ENCODE results near the gene SYNDIG1L.
"Not testable (repeated sequence)": the region's sequence is repeated elsewhere in the genome, so short reads cannot be mapped to it uniquely, and the experiment has no call there.

SYNDIG1L gene

DNA sequence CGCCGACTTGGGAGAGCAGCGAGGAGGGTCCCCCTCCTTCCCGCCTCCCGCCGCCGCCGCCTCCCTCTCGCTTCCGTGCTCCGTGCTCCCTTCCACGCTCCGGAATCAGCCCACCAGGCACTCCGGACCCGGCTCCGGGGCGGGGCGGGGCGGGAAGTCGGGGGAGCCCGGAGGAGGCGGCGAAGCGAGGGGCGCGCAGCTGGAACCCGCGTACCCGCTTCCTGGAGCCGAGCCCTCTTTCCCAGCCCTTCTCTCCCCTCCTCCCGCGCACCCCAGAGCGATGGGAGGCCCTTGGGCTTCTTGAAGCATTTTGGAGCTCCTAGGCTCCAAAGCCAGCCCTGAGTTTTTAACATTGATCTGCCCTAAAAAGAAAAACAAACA is at the start of gene SYNDIG1L:
Gene SYNDIG1L (minus strand): TSS at position 9 of the 381 bp plus-strand sequence. CDS start 16,466 bp downstream, outside the sequence.
- DNase-seq (ENCODE audit: low read depth) = no peak

DNA sequence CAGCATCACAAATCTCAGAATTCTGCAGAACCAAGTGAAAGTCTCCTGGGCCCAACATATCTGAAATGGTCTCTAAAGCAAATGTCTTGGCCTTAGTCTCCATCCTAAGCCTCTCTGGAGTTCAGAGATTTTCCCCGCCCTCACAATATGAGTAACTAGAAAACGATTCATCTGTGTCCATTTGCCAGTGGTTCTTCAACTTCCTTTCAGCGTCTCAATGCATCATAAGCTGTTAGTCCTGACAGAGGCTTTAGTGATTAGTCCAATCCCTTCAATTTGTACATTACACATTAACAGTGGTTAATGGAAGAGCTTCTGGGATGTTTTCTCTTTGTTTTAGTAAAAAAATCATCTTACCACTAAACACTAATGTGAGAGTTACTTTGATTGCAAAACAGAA is 49.7 kb upstream of the SYNDIG1L start:
- no peak for DNase-seq (ENCODE audit: low read depth)

DNA sequence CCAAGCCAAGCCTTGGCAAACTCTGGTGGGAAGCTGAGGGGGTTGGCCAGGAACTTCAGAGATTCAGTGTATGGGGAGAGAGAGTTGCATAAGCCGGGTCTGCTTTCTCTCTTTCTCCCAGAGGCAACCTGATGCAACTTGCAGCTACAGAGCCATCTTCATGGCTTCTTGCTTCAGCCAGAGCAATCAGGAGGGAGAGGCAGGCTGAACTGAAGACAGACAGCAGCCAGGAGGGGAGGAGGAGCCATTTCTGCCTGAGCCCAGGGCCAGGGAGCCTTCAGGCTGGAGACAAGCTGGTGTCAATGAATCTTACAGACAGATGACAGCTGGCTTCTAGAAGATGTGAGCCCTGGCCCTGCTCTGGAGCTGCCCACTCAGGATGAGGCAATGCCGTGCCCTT is 48.4 kb upstream of the SYNDIG1L start:
- DNase-seq (ENCODE audit: low read depth) = no peak

GRCh38 chr14:74472601-74473000 is 46.6 kb upstream of the SYNDIG1L start:
- DNase-seq (ENCODE audit: low read depth) = no peak

- no peak for DNase-seq (ENCODE audit: low read depth)
Observed at GRCh38 chr14:74469548-74470518, 43.8 kb upstream of the SYNDIG1L start.

DNA sequence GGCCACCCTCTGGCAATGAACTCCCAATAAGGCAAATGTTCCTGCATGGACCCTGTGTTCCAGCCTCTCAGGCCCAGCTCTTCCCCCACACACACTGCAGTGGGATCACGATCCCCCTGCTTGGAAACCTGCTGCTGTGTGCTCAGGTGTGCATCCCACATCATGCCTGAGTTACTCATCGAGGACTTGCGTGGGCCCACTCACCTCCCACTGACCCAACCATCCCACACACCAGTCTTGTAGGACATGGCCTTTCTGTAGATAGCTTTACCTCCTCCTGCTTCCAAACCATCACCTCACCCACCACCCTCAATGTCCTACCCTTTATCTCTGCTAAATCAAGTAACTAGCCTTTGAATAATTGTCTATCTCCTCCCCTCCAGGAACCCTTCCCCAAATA is 42.5 kb upstream of the SYNDIG1L start:
- DNase-seq (ENCODE audit: low read depth) = no peak

- DNase-seq (ENCODE audit: low read depth) = no peak
Observed at GRCh38 chr14:74465335-74465734, 39.3 kb upstream of the SYNDIG1L start.

- DNase-seq (ENCODE audit: low read depth) = no peak
Observed at GRCh38 chr14:74464785-74465184, 38.8 kb upstream of the SYNDIG1L start.

DNA sequence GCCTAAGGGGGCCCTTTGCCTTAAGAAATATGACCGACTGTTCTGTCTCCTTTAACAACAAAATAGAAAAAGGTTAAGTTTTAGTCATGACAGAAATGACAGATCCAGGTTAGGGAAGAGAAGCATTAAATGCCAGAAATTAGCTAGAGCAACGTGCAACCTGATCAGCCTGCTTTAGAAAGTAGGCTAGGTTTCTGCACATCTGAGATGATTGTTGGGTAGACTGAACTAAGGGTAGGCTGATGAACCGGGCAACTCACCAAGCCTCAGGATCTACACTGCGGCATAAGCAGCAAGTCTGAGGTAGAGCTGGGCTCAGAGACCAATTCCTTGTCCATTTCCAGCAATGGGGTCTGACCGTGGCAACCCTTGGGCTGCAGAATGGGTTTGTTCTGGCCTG is 37.7 kb upstream of the SYNDIG1L start:
- DNase-seq (ENCODE audit: low read depth) = no peak

DNA sequence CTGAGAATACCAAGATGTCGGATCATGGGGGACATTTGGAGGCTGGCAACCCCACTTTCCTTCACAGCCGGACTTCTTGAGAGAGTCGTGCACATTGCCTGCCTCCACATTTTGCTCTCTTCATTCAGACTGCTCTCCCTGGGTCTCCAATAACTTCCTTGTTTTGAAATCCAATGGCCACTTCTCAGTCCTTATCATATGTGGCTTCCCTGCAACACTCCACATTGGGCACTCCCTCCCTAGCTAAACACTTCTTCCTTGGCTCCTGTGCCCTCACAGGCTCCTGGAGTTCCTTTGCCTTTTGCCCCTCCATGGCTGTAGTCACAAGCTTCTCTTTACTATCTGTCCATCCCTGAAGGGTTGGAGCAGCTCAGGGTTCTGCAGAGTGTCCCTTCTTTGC is 37.0 kb upstream of the SYNDIG1L start:
- DNase-seq (ENCODE audit: low read depth) = no peak

DNA sequence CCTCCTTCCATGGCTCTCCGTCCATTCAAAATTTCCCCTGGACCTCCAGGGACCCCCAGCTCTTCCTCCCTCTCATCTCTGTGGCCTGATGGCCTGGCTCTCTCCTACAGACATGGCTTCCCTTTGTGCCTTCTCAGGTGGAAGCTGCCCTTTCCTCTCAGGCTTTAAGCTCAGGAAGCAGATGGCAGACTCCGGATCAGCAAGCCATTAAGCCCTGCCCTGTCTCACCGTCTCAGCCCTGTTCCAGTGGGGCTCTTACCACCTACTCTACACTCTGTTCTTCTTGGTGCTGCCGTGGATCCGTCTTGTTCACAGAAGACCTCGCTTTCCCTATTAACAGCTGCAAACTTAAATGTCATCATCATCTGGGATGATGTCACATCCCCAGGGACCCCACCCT is 34.0 kb upstream of the SYNDIG1L start:
- no peak for DNase-seq (ENCODE audit: low read depth)

- DNase-seq (ENCODE audit: low read depth) = peak; percentile 2
Observed at GRCh38 chr14:74459289-74459946, 33.4 kb upstream of the SYNDIG1L start.

- DNase-seq (ENCODE audit: low read depth) = no peak
Observed at GRCh38 chr14:74457565-74457895, 31.5 kb upstream of the SYNDIG1L start.

GRCh38 chr14:74456684-74457564 is 30.9 kb upstream of the SYNDIG1L start:
- DNase-seq (ENCODE audit: low read depth) = no peak

- not testable (repeated sequence) for DNase-seq (ENCODE audit: low read depth)
Observed at GRCh38 chr14:74454397-74454796, 28.4 kb upstream of the SYNDIG1L start.

- no peak for DNase-seq (ENCODE audit: low read depth)
Observed at GRCh38 chr14:74444866-74445265, 18.9 kb upstream of the SYNDIG1L start.

GRCh38 chr14:74442757-74443156 is 16.7 kb upstream of the SYNDIG1L start:
- no peak for DNase-seq (ENCODE audit: low read depth)

DNA sequence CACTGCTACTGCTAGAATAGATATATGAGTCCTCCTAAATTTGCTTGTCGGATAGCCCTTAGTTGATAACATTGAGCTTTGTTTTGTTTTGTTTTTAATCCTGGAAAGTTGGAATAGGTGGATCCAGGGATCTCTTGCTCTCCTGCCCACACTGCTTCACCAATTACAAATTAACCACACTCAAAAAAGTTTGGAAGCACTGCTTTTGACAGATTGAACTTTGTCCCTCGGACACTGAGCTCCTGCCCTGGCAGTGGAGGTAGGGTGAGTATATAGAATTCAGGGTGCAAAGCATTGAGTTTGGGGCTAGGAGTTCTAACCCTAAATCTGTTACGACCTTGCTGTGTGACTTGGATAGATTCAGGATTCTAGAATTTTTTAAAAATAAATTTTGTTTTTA is 15.1 kb upstream of the SYNDIG1L start:
- no peak for DNase-seq (ENCODE audit: low read depth)

DNA sequence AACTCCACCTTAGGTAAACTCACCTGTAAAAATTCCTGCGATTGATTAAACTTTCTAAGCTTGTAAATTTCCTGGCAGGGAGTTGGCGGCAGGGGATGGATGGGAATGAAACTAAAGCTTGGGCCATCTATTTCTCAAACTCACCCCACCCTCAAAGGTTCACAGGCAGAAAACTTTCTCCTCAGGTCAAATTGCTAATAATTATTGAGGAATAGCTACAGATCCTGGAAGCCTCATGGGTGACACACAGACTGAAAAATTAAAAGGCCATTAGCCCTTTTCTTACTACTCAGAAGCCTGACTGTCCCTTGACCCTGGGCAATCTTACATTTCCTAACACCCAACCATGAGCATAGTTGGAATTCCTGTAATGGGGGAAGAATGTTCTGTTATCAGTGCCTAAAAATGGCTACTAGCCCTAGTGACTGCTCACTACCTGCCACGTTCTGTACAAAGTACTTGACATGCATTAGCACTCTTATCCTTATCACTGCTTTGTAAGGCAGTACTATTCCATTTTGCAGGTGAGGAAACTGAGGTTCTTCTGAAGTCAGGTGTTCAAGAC is 12.4 kb upstream of the SYNDIG1L start:
- DNase-seq (ENCODE audit: low read depth) = no peak

DNA sequence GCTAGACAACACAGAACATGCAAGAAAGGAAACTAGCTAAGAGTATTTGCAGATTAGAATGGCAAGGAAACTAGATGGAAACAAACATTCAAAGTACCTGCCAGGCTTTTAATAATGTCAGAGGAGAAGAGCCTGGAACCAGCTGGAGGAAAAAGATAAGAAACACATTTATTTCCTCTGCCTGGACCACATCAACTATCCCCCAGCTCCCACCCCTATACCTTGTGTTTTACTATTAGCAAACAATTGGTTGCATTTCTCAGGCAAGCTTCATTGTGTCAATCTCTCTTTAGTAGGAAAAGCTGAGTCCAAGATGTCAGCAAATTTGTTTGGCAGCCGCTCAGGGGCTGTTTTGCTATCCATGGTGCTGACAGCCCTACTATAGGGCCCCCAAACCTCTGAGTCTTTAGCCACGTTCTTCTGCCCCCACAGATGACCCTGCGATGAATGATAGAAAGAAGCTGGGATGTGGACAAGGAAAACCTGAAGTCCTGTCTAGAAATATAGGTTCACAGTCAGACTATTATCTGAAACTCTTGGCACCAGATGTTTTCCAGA is 11.6 kb upstream of the SYNDIG1L start:
- no peak for DNase-seq (ENCODE audit: low read depth)

DNA sequence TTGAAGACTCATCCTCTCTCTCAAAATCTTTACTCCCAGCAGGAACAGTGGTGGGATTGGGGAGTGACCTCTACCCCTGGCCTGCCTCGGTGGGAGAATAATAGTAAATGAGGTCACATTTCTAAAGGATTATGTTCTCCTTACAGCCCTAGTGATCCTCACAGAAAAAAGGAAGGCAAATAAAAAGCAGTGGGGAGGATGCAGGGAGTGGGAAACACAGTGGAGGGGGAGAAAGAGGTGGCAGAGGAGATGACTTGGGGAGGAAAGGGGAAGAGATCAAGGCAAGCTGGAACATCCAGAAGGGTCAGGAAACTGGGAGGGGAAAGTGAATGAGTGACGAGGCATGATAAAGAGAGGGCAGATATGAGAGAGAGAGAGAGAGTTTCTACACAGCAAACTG is 8.3 kb upstream of the SYNDIG1L start:
- no peak for DNase-seq (ENCODE audit: low read depth)

GRCh38 chr14:74429991-74430390 is 4.0 kb upstream of the SYNDIG1L start:
- no peak for DNase-seq (ENCODE audit: low read depth)

Data from stimulated activated CD8-positive, alpha-beta memory T cell treated with anti-CD3 and anti-CD28 coated beads, Interleukin-4, amount 100 ng/mL, for 24 hours (primary cell).